Parathyroid adenoma (tissue), 2 donors: ENCODE measurements around the gene KSR1.

Experiments
- H2AFZ ChIP-seq: fragments of 300-600 bp; sonication (generic); one replicate; pipeline ENCODE4 v1.7.0; 2017; ENCODE audit warnings: antibody characterized with exemption, mild to moderate bottlenecking
- H3K27ac ChIP-seq: fragments of 300-600 bp; sonication (generic); one replicate; pipeline ENCODE4 v1.7.0; 2017
- H3K27me3 ChIP-seq: fragments of 300-600 bp; sonication (generic); one replicate; pipeline ENCODE4 v1.7.0; 2017; ENCODE audit warnings: low read length; ENCODE audit not compliant: control insufficient read depth, insufficient read depth
- H3K36me3 ChIP-seq: fragments of 300-600 bp; sonication (generic); one replicate; pipeline ENCODE4 v1.7.0; 2017; ENCODE audit warnings: low read length; ENCODE audit not compliant: control insufficient read depth, insufficient read depth
- H3K4me1 ChIP-seq: fragments of 300-600 bp; sonication (generic); one replicate; pipeline ENCODE4 v1.7.0; 2017; ENCODE audit warnings: control low read depth
- H3K4me2 ChIP-seq: fragments of 300-600 bp; sonication (generic); one replicate; pipeline ENCODE4 v1.7.0; 2017; ENCODE audit warnings: low read length
- H3K4me3 ChIP-seq: fragments of 300-600 bp; sonication (generic); one replicate; pipeline ENCODE4 v1.7.0; 2017; ENCODE audit warnings: low read depth, low read length
- H3K79me2 ChIP-seq: fragments of 300-600 bp; sonication (generic); one replicate; pipeline ENCODE4 v1.7.0; 2017; ENCODE audit warnings: control low read depth
- H3K9ac ChIP-seq: fragments of 300-600 bp; sonication (generic); one replicate; pipeline ENCODE4 v1.7.0; 2017; ENCODE audit warnings: mild to moderate bottlenecking
- H3K9me3 ChIP-seq: fragments of 300-600 bp; sonication (generic); one replicate; pipeline ENCODE4 v1.7.0; 2017; ENCODE audit warnings: low read length; ENCODE audit not compliant: control insufficient read depth
- TF ChIP-seq, protein P1 (sequence below): fragments of 300-600 bp; sonication (generic); IDR thresholded peaks from one replicate; pipeline ENCODE4 v1.7.0; 2017; ENCODE audit warnings: antibody characterized with exemption, mild to moderate bottlenecking
- donor health status: primary hyperparathyroidism.

Gene KSR1

DNA sequence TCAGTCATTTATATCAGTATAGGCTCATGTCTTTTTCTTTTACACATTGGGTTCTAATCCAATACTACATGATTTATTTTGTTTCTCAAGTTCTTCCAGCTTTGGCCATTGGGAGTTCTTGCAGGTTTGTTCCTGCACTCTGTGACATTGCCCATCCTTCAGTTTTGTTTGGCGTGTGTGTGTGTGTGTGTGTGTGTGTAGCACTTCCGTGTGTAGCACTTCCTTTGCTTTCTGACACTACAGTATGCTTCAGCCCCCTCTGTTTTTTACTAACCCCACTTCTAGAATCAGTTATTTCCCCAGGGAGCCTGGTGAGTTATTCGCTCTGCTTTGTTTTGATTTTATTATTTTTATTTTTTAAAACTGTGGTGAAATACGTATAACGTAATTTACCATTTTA is 99.1 kb downstream of the KSR1 start:
- peaks cover 20% of the 10 kb centered on the region for H3K79me2 ChIP-seq
- H3K4me1 ChIP-seq, result peaks cover 5% of the 10 kb centered on the region
- H2AFZ ChIP-seq, result no peak overlapping the region
- H3K36me3 ChIP-seq, result no peaks in the 10 kb centered on the region
- TF ChIP-seq, protein P1, sequence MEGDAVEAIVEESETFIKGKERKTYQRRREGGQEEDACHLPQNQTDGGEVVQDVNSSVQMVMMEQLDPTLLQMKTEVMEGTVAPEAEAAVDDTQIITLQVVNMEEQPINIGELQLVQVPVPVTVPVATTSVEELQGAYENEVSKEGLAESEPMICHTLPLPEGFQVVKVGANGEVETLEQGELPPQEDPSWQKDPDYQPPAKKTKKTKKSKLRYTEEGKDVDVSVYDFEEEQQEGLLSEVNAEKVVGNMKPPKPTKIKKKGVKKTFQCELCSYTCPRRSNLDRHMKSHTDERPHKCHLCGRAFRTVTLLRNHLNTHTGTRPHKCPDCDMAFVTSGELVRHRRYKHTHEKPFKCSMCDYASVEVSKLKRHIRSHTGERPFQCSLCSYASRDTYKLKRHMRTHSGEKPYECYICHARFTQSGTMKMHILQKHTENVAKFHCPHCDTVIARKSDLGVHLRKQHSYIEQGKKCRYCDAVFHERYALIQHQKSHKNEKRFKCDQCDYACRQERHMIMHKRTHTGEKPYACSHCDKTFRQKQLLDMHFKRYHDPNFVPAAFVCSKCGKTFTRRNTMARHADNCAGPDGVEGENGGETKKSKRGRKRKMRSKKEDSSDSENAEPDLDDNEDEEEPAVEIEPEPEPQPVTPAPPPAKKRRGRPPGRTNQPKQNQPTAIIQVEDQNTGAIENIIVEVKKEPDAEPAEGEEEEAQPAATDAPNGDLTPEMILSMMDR, result no peak
- no peak overlapping the region for H3K27ac ChIP-seq
- no peak overlapping the region for H3K4me3 ChIP-seq
- H3K27me3 ChIP-seq, result no peaks in the 10 kb centered on the region
- no peak overlapping the region for H3K4me2 ChIP-seq
- H3K9me3 ChIP-seq, result no peaks in the 10 kb centered on the region
- no peak overlapping the region for H3K9ac ChIP-seq

DNA sequence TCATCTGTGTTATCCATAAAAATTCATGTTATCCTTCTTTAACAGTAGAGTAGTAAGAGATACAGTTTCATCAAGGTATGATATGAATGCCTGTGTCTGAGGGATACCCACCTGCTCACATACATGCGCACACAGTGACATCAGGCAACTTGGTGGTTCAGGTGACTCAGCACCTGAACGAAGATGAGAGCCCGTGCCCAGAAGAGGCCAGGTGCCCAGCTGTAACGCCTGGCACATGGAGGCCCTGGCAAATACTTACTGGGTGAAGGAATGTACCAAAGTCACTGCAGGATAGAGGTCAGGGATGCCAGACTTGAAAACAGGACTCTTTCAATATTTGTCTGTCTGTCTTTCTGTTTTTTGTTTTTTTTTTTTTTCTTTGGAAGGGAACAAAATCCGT is 102.1 kb downstream of the KSR1 start:
- Histone ChIP-seq H3K4me1 (peaks cover 5% of the 10 kb centered on the region), H3K4me3 (no peak overlapping the region), H3K27me3 (no peaks in the 10 kb centered on the region), H3K9me3 (no peaks in the 10 kb centered on the region), H3K36me3 (no peaks in the 10 kb centered on the region), H3K27ac (no peak overlapping the region), H3K9ac (no peak overlapping the region), H2AFZ (no peak overlapping the region), H3K4me2 (no peak overlapping the region), H3K79me2 (peaks cover 30% of the 10 kb centered on the region)
- TF ChIP-seq, protein P1, result no peak

DNA sequence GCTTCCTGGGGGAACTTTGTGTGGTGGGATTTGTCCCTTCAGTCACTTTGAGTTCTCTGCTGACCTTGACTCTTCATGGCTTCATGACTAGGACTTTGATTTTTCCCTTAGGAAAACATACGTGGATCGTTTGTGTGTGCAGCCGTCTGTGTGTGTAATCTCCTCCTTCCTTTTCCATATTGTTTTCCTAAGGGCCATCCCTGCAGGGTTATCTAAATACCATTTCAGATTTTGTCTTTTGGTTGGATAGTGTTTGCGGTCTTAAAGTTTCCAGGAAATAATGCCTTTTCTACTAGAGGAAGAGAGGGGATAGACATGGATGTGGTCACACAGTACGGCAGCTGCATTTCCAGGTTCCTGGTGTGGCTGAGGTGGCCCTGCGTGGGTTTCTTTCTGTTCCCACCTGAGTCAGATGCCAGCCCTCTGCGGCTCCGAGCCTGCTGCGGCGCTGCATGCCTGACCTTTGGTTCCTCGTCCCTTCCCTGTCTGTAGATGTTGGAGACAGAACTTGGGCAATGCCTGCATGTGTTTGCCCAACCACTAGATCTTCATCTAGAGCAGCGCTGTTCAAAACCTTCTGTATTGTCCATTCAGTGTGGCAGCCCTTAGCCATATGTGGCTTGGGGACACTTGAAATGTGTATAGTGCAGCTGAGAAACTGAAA is 102.7 kb downstream of the KSR1 start:
- Histone ChIP-seq H3K9ac (no peak overlapping the region), H2AFZ (no peak overlapping the region)

DNA sequence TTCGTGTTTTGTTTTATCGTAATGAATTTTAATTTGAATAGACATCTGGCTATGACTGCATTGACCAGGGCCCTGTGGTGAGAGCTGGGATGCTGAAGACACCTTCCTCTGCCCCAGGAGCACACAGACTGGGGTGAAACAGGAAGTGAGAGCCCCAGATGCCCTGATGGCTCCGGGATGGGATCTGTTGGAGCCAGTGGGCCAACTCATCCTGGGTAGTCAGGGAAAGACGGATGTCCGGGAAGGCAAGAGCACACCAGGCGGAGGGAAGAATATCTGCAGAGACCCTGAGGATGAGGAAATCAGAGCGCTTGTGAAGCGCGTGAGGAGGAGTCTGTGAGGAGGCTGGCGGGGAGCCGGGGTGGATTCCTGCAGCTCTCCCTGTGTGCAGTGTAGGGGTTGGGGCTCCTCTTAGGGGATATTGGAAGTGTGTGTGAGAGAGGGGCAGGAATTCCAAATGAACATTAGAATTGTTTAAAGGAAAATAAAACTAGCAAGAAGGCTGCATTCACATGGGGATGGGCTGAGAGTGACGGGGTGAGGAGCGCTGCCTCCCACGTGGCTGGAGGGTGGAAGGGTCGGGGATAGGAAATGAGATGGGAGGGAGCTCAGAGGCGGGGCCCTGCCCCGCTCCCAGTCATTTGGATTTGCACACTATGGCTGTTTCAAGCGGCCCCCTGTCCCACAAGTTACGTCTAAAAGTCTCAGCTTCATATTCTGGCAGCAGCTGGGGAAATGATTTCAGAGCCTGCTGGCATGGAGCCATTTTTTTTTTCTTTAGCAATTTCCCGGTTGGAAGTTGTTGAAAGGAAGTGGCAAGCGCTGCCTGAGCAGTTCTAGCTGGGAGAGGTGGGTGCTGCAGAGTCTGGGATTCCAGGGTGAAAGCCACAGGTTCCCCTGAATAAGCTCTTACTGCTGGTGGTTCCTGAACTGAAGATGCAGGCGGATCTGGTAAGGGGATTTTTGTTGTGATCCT is 103.5 kb downstream of the KSR1 start:
- no peak overlapping the region for H3K4me3 ChIP-seq

More for the DNA sequence above, 102.7 kb downstream of the KSR1 start:
- Histone ChIP-seq H3K27ac (peak overlapping the region; percentile 68), H3K4me1 (no peaks in the 10 kb centered on the region), H3K79me2 (peaks cover 30% of the 10 kb centered on the region), H3K4me2 (no peak overlapping the region), H3K4me3 (no peak overlapping the region), H3K9me3 (no peaks in the 10 kb centered on the region), H3K36me3 (no peaks in the 10 kb centered on the region), H3K27me3 (no peaks in the 10 kb centered on the region)
- TF ChIP-seq, protein P1, result no peak

More for the DNA sequence above, 103.5 kb downstream of the KSR1 start:
- H3K9me3 ChIP-seq, result no peaks in the 10 kb centered on the region
- no peak overlapping the region for H3K4me2 ChIP-seq
- TF ChIP-seq, protein P1, result no peak
- H3K79me2 ChIP-seq, result peaks cover 34% of the 10 kb centered on the region
- no peaks in the 10 kb centered on the region for H3K27me3 ChIP-seq
- no peaks in the 10 kb centered on the region for H3K36me3 ChIP-seq
- H3K4me1 ChIP-seq, result no peaks in the 10 kb centered on the region
- no peak overlapping the region for H2AFZ ChIP-seq
- no peak overlapping the region for H3K9ac ChIP-seq
- H3K27ac ChIP-seq, result peak overlapping the region; percentile 68
